BLaER1 treated with 17β-estradiol and CSF1 and Interleukin-3, amounts not matched to agents 10 nM and 100 nM (cell line): ENCODE measurements around the gene MYO9B.
"Not testable (repeated sequence)": the region's sequence is repeated elsewhere in the genome, so short reads cannot be mapped to it uniquely, and the experiment has no call there.

Source experiments
- H3K27ac ChIP-seq, 11 experiments: shearing (Covaris generic); formaldehyde crosslinking; 2 replicates each; pipeline ENCODE4 v1.8.1; 2022
- H3K27me3 ChIP-seq, 11 experiments: shearing (Covaris generic); formaldehyde crosslinking; 2 replicates each; pipeline ENCODE4 v1.8.1; 2022
- H3K36me3 ChIP-seq, 11 experiments: shearing (Covaris generic); formaldehyde crosslinking; 2 replicates each; pipeline ENCODE4 v1.8.1; 2022
- H3K4me1 ChIP-seq, 10 experiments: shearing (Covaris generic); formaldehyde crosslinking; 2 replicates each; pipeline ENCODE4 v1.8.1; 2022
- H3K4me2 ChIP-seq, 11 experiments: shearing (Covaris generic); formaldehyde crosslinking; 2 replicates each; pipeline ENCODE4 v1.8.1; 2022
- H3K4me3 ChIP-seq, 10 experiments: shearing (Covaris generic); formaldehyde crosslinking; 2 replicates each; pipeline ENCODE4 v1.8.1; 2022
- H3K9ac ChIP-seq, 11 experiments: shearing (Covaris generic); formaldehyde crosslinking; 2 replicates each; pipeline ENCODE4 v1.8.1; 2022
- H3K9me3 ChIP-seq, 11 experiments: shearing (Covaris generic); formaldehyde crosslinking; replicated peaks in 1 of 11; 2 replicates each; pipeline ENCODE4 v1.8.1; 2022
- H4K20me1 ChIP-seq, 11 experiments: shearing (Covaris generic); formaldehyde crosslinking; 2 replicates each; pipeline ENCODE4 v1.8.1; 2022
- Cebpa-rat ChIP-seq, 11 experiments: shearing (Covaris generic); IDR thresholded peaks; 2 replicates each; pipeline ENCODE4 v1.8.1; 2022

The MYO9B gene

GRCh38 chr19:17156296-17156946 lies 80.8 kb downstream of the MYO9B start:
- Histone ChIP-seq H3K4me3 (no peak overlapping the region), H3K27me3 (no peaks in the 10 kb centered on the region), H3K9ac (no peak overlapping the region; a peak in 1 of 22 replicates), H3K27ac (no peak overlapping the region), H4K20me1 (peaks cover 0 to 42% (median 0%) of the 10 kb centered on the region in 11 experiments; a peak in 8 of 22 replicates), H3K4me1 (peaks cover 0 to 8% (median 1%) of the 10 kb centered on the region in 10 experiments; a peak in 9 of 20 replicates), H3K9me3 (peaks cover 0 to 3% (median 0%) of the 10 kb centered on the region in 11 experiments; a peak in 1 of 22 replicates), H3K36me3 (peaks cover 96 to 99% (median 97%) of the 10 kb centered on the region in 11 experiments), H3K4me2 (no peak overlapping the region)
- TF ChIP-seq Cebpa-rat (IDR thresholded peaks at IDR 0.05): no peak

- Histone ChIP-seq H3K27ac (no peak overlapping the region), H3K4me3 (no peak overlapping the region), H3K36me3 (peaks cover 96 to 99% (median 97%) of the 10 kb centered on the region in 11 experiments), H4K20me1 (peaks cover 0 to 38% (median 0%) of the 10 kb centered on the region in 11 experiments; a peak in 8 of 22 replicates), H3K9ac (no peak overlapping the region; a peak in 1 of 22 replicates), H3K27me3 (no peaks in the 10 kb centered on the region), H3K4me2 (no peak overlapping the region), H3K4me1 (peaks cover 0 to 8% (median 0%) of the 10 kb centered on the region in 10 experiments; a peak in 3 of 20 replicates), H3K9me3 (peaks cover 0 to 8% (median 1%) of the 10 kb centered on the region in 11 experiments; a peak in 9 of 22 replicates)
- no peak for TF ChIP-seq Cebpa-rat (IDR thresholded peaks at IDR 0.05)
Measured at GRCh38 chr19:17156947-17157302, 81.3 kb downstream of the MYO9B start.

- Histone ChIP-seq H3K9ac (no peak overlapping the region), H3K36me3 (peaks cover 96 to 99% (median 98%) of the 10 kb centered on the region in 11 experiments), H3K4me2 (no peak overlapping the region), H3K27me3 (no peaks in the 10 kb centered on the region), H4K20me1 (peaks cover 0 to 26% (median 0%) of the 10 kb centered on the region in 11 experiments; a peak in 7 of 22 replicates), H3K9me3 (peaks cover 4 to 25% (median 18%) of the 10 kb centered on the region in 11 experiments; a peak in 21 of 22 replicates), H3K4me1 (peaks cover 0 to 8% (median 0%) of the 10 kb centered on the region in 10 experiments; a peak in 3 of 20 replicates), H3K27ac (no peak overlapping the region), H3K4me3 (no peak overlapping the region)
- no peak for TF ChIP-seq Cebpa-rat (IDR thresholded peaks at IDR 0.05)
Measured at GRCh38 chr19:17158584-17158983, 83.0 kb downstream of the MYO9B start.

GRCh38 chr19:17159466-17160393 lies 84.2 kb downstream of the MYO9B start:
- Histone ChIP-seq H3K27me3 (no peaks in the 10 kb centered on the region), H3K27ac (no peak overlapping the region), H3K4me1 (peaks cover 0 to 8% (median 0%) of the 10 kb centered on the region in 10 experiments; a peak in 3 of 20 replicates), H3K4me2 (no peak overlapping the region), H3K9ac (no peak overlapping the region), H3K4me3 (no peak overlapping the region), H4K20me1 (peaks cover 0 to 19% (median 0%) of the 10 kb centered on the region in 11 experiments; a peak in 7 of 22 replicates), H3K36me3 (peaks cover 96 to 99% (median 98%) of the 10 kb centered on the region in 11 experiments), H3K9me3 (peaks cover 5 to 26% (median 19%) of the 10 kb centered on the region in 11 experiments; a peak in 21 of 22 replicates)
- TF ChIP-seq Cebpa-rat (IDR thresholded peaks at IDR 0.05): no peak

- no peak for TF ChIP-seq Cebpa-rat (IDR thresholded peaks at IDR 0.05)
- H3K36me3 ChIP-seq: peaks cover 96 to 99% (median 98%) of the 10 kb centered on the region in 11 experiments
Measured at GRCh38 chr19:17160908-17161307, 85.3 kb downstream of the MYO9B start.

GRCh38 chr19:17162131-17162530 lies 86.6 kb downstream of the MYO9B start:
- H3K27ac ChIP-seq, H3K9ac ChIP-seq, H3K4me2 ChIP-seq, H3K27me3 ChIP-seq, H3K4me3 ChIP-seq, H3K4me1 ChIP-seq: not testable (repeated sequence)
- H4K20me1 ChIP-seq: peaks cover 0 to 33% (median 0%) of the 10 kb centered on the region in 11 experiments; a peak in 8 of 22 replicates
- H3K9me3 ChIP-seq: peaks cover 5 to 26% (median 19%) of the 10 kb centered on the region in 11 experiments; a peak in 21 of 22 replicates
- H3K36me3 ChIP-seq: peaks cover 96 to 99% (median 98%) of the 10 kb centered on the region in 11 experiments

More at GRCh38 chr19:17160908-17161307, 85.3 kb downstream of the MYO9B start:
- Histone ChIP-seq H3K4me2 (no peak overlapping the region), H3K27me3 (no peaks in the 10 kb centered on the region), H3K9ac (no peak overlapping the region), H3K4me1 (peaks cover 0 to 8% (median 0%) of the 10 kb centered on the region in 10 experiments; a peak in 3 of 20 replicates), H3K4me3 (no peak overlapping the region), H4K20me1 (peaks cover 0 to 20% (median 0%) of the 10 kb centered on the region in 11 experiments; a peak in 8 of 22 replicates), H3K27ac (no peak overlapping the region), H3K9me3 (peaks cover 5 to 26% (median 19%) of the 10 kb centered on the region in 11 experiments; a peak in 21 of 22 replicates)

- Histone ChIP-seq H3K9ac (no peak overlapping the region), H4K20me1 (peaks cover 0 to 37% (median 0%) of the 10 kb centered on the region in 11 experiments; a peak in 8 of 22 replicates), H3K36me3 (peaks cover 96 to 99% (median 98%) of the 10 kb centered on the region in 11 experiments), H3K4me1 (no peaks in the 10 kb centered on the region), H3K4me3 (no peak overlapping the region), H3K9me3 (peaks cover 5 to 26% (median 19%) of the 10 kb centered on the region in 11 experiments; a peak in 21 of 22 replicates), H3K4me2 (no peak overlapping the region), H3K27me3 (no peaks in the 10 kb centered on the region), H3K27ac (no peak overlapping the region)
- no peak for TF ChIP-seq Cebpa-rat (IDR thresholded peaks at IDR 0.05)
Measured at GRCh38 chr19:17162580-17162979, 87.0 kb downstream of the MYO9B start.

GRCh38 chr19:17163652-17164051 lies 88.1 kb downstream of the MYO9B start:
- Histone ChIP-seq H4K20me1 (peaks cover 0 to 46% (median 0%) of the 10 kb centered on the region in 11 experiments; a peak in 8 of 22 replicates), H3K4me2 (no peak overlapping the region), H3K27me3 (no peaks in the 10 kb centered on the region), H3K9ac (no peak overlapping the region), H3K9me3 (peaks cover 5 to 26% (median 19%) of the 10 kb centered on the region in 11 experiments; a peak in 21 of 22 replicates), H3K36me3 (peaks cover 96 to 99% (median 98%) of the 10 kb centered on the region in 11 experiments), H3K4me3 (no peak overlapping the region), H3K27ac (no peak overlapping the region), H3K4me1 (no peaks in the 10 kb centered on the region)
- no peak for TF ChIP-seq Cebpa-rat (IDR thresholded peaks at IDR 0.05)
